H1 (cell line): ENCODE data around the gene KLK5. TPM values are rescaled to one million over a fixed set of nuclear protein-coding genes. Genes with fewer than 3 reads are reported as not detected.

Experiments used
- CREB1 ChIP-seq: IDR thresholded peaks from 2 replicates; pipeline ENCODE4 v1.6.1; 2012; ENCODE audit warnings: inconsistent platforms
- RAD21 ChIP-seq, 2 experiments: IDR thresholded peaks in 1 of 2; conservative IDR thresholded peaks in 1 of 2; 2 replicates each; pipeline ENCODE4 v1.6.1; 2011; ENCODE audit warnings: low read depth in 2 of 2, low read length in 2 of 2, improper control_type of control experiment in 1 of 2, inconsistent platforms in 1 of 2, mild to moderate bottlenecking in 1 of 2, moderate library complexity in 1 of 2
- TBP ChIP-seq: IDR thresholded peaks from 2 replicates; pipeline ENCODE4 v1.6.1; 2011; ENCODE audit warnings: low read depth, low read length, improper control_type of control experiment
- polyA plus RNA-seq, 7 experiments: library from polyadenylated mRNA; depleted of rRNA in 3 of 7; stranded (reverse) in 5 of 7; unstranded in 2 of 7; fragments of >200 nt in 5 of 7; fragments of 200-250 nt in 2 of 7; gene quantifications; 1 replicate in 5 of 7; 2 replicates in 1 of 7; 4 replicates in 1 of 7; pipeline versions ENCODE4 v1.2.1 to v1.2.3, GENCODE V29; 2011 to 2013; ENCODE audit warnings: missing spikeins in 2 of 7, mixed read lengths in 2 of 7
- total RNA-seq: library from RNA; stranded (reverse); fragmentation: NEBNext Ultra II Directional; extraction: Animal tissue kit (Norgen Biotek cat#: 25700); gene quantifications from 2 replicates; pipeline ENCODE4 v1.2.1, GENCODE V29; 2021

The KLK5 gene
- total and polyA plus RNA-seq, 2 of the 8 experiments (the other 6 are each of a cell fraction or from before 2014, with no cell fraction given), result 0.76 to 2.0 TPM

GRCh38 chr19:50980208-50980607 is 27.4 kb upstream of the KLK5 start (continued):
- TF ChIP-seq CREB1 (no peak), TBP (no peak), RAD21 (IDR thresholded peaks at IDR 0.05 in 1 of 2, conservative IDR thresholded peaks at IDR 0.05 in 1 of 2; ENCODE audit: low read depth in 2 of 2, low read length in 2 of 2) (no peak)
- TF ChIP-seq, all 59 proteins: peak for 0
